IMR-90 (cell line): ENCODE measurements around the gene MARK2. TPM values are rescaled to one million over a fixed set of nuclear protein-coding genes. Genes with fewer than 3 reads are reported as not detected.

ENCODE experiments used
- ATAC-seq: fragments of 200-7000 bp; cut with Tn5 transposase; 2 replicates; pipeline ENCODE4 v1.9.1; 2020; ENCODE audit warnings: low read depth, mild to moderate bottlenecking, moderate library complexity
- BruUV-seq: library from RNA; stranded (reverse); fragments of 400-500 nt; replicated peaks from 2 replicates; lab custom pipeline; 2021; lab: Mats Ljungman, UMichigan
- CTCF ChIA-PET: fragments of 300-600 bp; formaldehyde crosslinking; extraction: SDS; loops from one replicate; lab custom pipeline; 2021; ENCODE audit warnings: antibody characterized with exemption; lab: Yijun Ruan, JAX
- POLR2A ChIA-PET: fragments of 300-600 bp; sonication (Branson Sonifier 250); formaldehyde crosslinking; loops from one replicate; lab custom pipeline; 2022; ENCODE audit warnings: antibody characterized with exemption; ENCODE audit not compliant: unreplicated experiment; lab: Charles Lee
- DNase-seq: peaks from one replicate; pipeline ENCODE4 v3.0.0; 2013
- H2AFZ ChIP-seq: replicated peaks from 2 replicates; pipeline ENCODE3; 2013; ENCODE audit warnings: low read length, mild to moderate bottlenecking; ENCODE audit not compliant: poor library complexity
- H2AK5ac ChIP-seq: 2 replicates; pipeline ENCODE4 v1.6.1; 2013; ENCODE audit warnings: low read depth, low read length, inconsistent platforms
- H2AK9ac ChIP-seq: replicated peaks from 2 replicates; pipeline ENCODE3; 2013; ENCODE audit warnings: mild to moderate bottlenecking, low read depth, low read length, moderate library complexity; ENCODE audit not compliant: poor library complexity
- H2BK120ac ChIP-seq: 2 replicates; pipeline ENCODE4 v1.6.1; 2013; ENCODE audit warnings: low read depth, low read length, inconsistent platforms
- H2BK15ac ChIP-seq: 3 replicates; pipeline ENCODE4 v1.6.1; 2013; ENCODE audit warnings: low read depth, low read length, inconsistent platforms
- H2BK20ac ChIP-seq: 2 replicates; pipeline ENCODE4 v1.6.1; 2013; ENCODE audit warnings: low read depth, mild to moderate bottlenecking, inconsistent platforms, low read length, moderate library complexity
- H2BK5ac ChIP-seq: 2 replicates; pipeline ENCODE4 v1.6.1; 2013; ENCODE audit warnings: mild to moderate bottlenecking, low read depth, low read length, inconsistent platforms; ENCODE audit not compliant: poor library complexity, severe bottlenecking
- H3K14ac ChIP-seq: replicated peaks from 2 replicates; pipeline ENCODE4 v1.6.1; 2013; ENCODE audit warnings: low read depth, low read length, inconsistent platforms
- H3K18ac ChIP-seq: 2 replicates; pipeline ENCODE4 v1.6.1; 2013; ENCODE audit warnings: low read depth, low read length, control low read depth
- H3K23ac ChIP-seq: 2 replicates; pipeline ENCODE4 v1.6.1; 2013; ENCODE audit warnings: low read depth, low read length, inconsistent platforms
- H3K27ac ChIP-seq: 2 replicates; pipeline ENCODE4 v1.5.1; 2013; ENCODE audit warnings: mild to moderate bottlenecking, control low read depth, low read length; ENCODE audit not compliant: insufficient read depth
- H3K27me3 ChIP-seq: 2 replicates; pipeline ENCODE4 v1.6.1; 2013; ENCODE audit warnings: low read length; ENCODE audit not compliant: control insufficient read depth, insufficient read depth
- H3K36me3 ChIP-seq: 2 replicates; pipeline ENCODE4 v1.6.1; 2013; ENCODE audit warnings: low read length, mixed read lengths; ENCODE audit not compliant: control insufficient read depth, insufficient read depth
- H3K4ac ChIP-seq: 2 replicates; pipeline ENCODE4 v1.6.1; 2013; ENCODE audit warnings: low read depth, low read length, inconsistent platforms
- H3K4me1 ChIP-seq: 2 replicates; pipeline ENCODE4 v1.6.1; 2013; ENCODE audit warnings: low read length, mixed read lengths; ENCODE audit not compliant: control insufficient read depth, insufficient read depth
- H3K4me2 ChIP-seq: 2 replicates; pipeline ENCODE4 v1.6.1; 2013; ENCODE audit warnings: low read depth, mild to moderate bottlenecking, control low read depth, low read length, moderate library complexity
- H3K4me3 ChIP-seq: 2 replicates; pipeline ENCODE4 v1.5.1; 2013; ENCODE audit warnings: low read depth, mild to moderate bottlenecking, control low read depth, low read length, moderate library complexity; ENCODE audit not compliant: insufficient read depth
- H3K56ac ChIP-seq: 2 replicates; pipeline ENCODE4 v1.6.1; 2013; ENCODE audit warnings: low read length, inconsistent platforms; ENCODE audit not compliant: insufficient read depth; ENCODE audit errors: extremely low read depth
- H3K79me1 ChIP-seq, 2 experiments: 2 replicates each; pipeline ENCODE4 v1.6.1; 2013; ENCODE audit warnings: low read length in 2 of 2, inconsistent platforms in 1 of 2, low read depth in 1 of 2
- H3K9ac ChIP-seq: 2 replicates; pipeline ENCODE4 v1.6.1; 2013; ENCODE audit warnings: low read depth, low read length, control low read depth
- H3K9me1 ChIP-seq: 2 replicates; pipeline ENCODE4 v1.6.1; 2013; ENCODE audit warnings: low read length, inconsistent platforms; ENCODE audit not compliant: insufficient read depth
- H3K9me3 ChIP-seq: 2 replicates; pipeline ENCODE4 v1.6.1; 2013; ENCODE audit warnings: low read length; ENCODE audit not compliant: control insufficient read depth, insufficient read depth
- H4K20me1 ChIP-seq: 2 replicates; pipeline ENCODE4 v1.6.1; 2013; ENCODE audit warnings: low read length, inconsistent platforms; ENCODE audit not compliant: insufficient read depth
- H4K5ac ChIP-seq: 2 replicates; pipeline ENCODE4 v1.6.1; 2013; ENCODE audit warnings: mild to moderate bottlenecking, low read depth, low read length, control low read depth
- H4K8ac ChIP-seq, 2 experiments: 2 replicates each; pipeline ENCODE4 v1.6.1; 2013; ENCODE audit warnings: low read depth in 2 of 2, low read length in 2 of 2, control low read depth in 1 of 2, inconsistent platforms in 1 of 2
- H4K91ac ChIP-seq: 2 replicates; pipeline ENCODE4 v1.6.1; 2013; ENCODE audit warnings: low read depth, low read length, inconsistent platforms; ENCODE audit not compliant: insufficient read depth
- BHLHE40 ChIP-seq: fragments of 150-350 bp; IDR thresholded peaks from 2 replicates; pipeline ENCODE4 v1.6.1; 2016; ENCODE audit warnings: mild to moderate bottlenecking, low read depth, low read length
- CEBPB ChIP-seq: IDR thresholded peaks from 2 replicates; pipeline ENCODE4 v1.6.1; 2012; ENCODE audit warnings: low read depth, low read length, improper control_type of control experiment
- CHD1 ChIP-seq: IDR thresholded peaks from 2 replicates; pipeline ENCODE4 v1.6.1; 2012; ENCODE audit warnings: low read depth, low read length, improper control_type of control experiment
- CTCF ChIP-seq: conservative IDR thresholded peaks from 2 replicates; pipeline ENCODE4 v1.5.1; 2012; ENCODE audit warnings: mild to moderate bottlenecking, low read depth, low read length, improper control_type of control experiment
- ELK1 ChIP-seq: fragments of 150-350 bp; IDR thresholded peaks from 2 replicates; pipeline ENCODE4 v1.6.1; 2016; ENCODE audit warnings: low read depth, mild to moderate bottlenecking, low read length, moderate library complexity, borderline replicate concordance
- FOS ChIP-seq: fragments of 150-350 bp; IDR thresholded peaks from 2 replicates; pipeline ENCODE4 v1.6.1; 2016; ENCODE audit warnings: low read depth, low read length
- MAFK ChIP-seq: IDR thresholded peaks from 2 replicates; pipeline ENCODE4 v1.6.1; 2012; ENCODE audit warnings: low read depth, low read length, improper control_type of control experiment
- MAZ ChIP-seq: IDR thresholded peaks from 2 replicates; pipeline ENCODE4 v1.6.1; 2012; ENCODE audit warnings: low read depth, mild to moderate bottlenecking, low read length, improper control_type of control experiment, moderate library complexity, borderline replicate concordance
- MXI1 ChIP-seq: IDR thresholded peaks from 2 replicates; pipeline ENCODE4 v1.6.1; 2012; ENCODE audit warnings: low read depth, mild to moderate bottlenecking, low read length, moderate library complexity, borderline replicate concordance
- NFE2L2 ChIP-seq: fragments of 150-350 bp; IDR thresholded peaks from 2 replicates; pipeline ENCODE4 v1.6.1; 2016; ENCODE audit warnings: low read depth, mild to moderate bottlenecking, low read length
- POLR2A ChIP-seq: IDR thresholded peaks from 2 replicates; pipeline ENCODE4 v1.6.1; 2012; ENCODE audit warnings: mild to moderate bottlenecking, low read depth, low read length
- RAD21 ChIP-seq: IDR thresholded peaks from 2 replicates; pipeline ENCODE4 v1.6.1; 2012; ENCODE audit warnings: low read length, improper control_type of control experiment
- RCOR1 ChIP-seq: IDR thresholded peaks from 2 replicates; pipeline ENCODE4 v1.6.1; 2012; ENCODE audit warnings: mild to moderate bottlenecking, low read length, improper control_type of control experiment; ENCODE audit not compliant: insufficient replicate concordance
- RFX5 ChIP-seq: IDR thresholded peaks from 2 replicates; pipeline ENCODE4 v1.8.0; 2012; ENCODE audit warnings: low read depth, mild to moderate bottlenecking, low read length, moderate library complexity
- SMC3 ChIP-seq: fragments of 150-350 bp; IDR thresholded peaks from 2 replicates; pipeline ENCODE4 v1.6.1; 2016; ENCODE audit warnings: low read depth, mild to moderate bottlenecking, antibody characterized with exemption, low read length, moderate library complexity
- USF2 ChIP-seq: fragments of 150-350 bp; IDR thresholded peaks from 2 replicates; pipeline ENCODE4 v1.6.1; 2017; ENCODE audit warnings: mild to moderate bottlenecking, antibody characterized with exemption, low read length, low read depth
- WGBS, 2 experiments: methylation state at CpG; one replicate each; pipeline versions ENCODE4 v1.1.5 to v1.1.7; 2013; ENCODE audit warnings: missing lambda C conversion rate in 2 of 2; ENCODE audit not compliant: insufficient read length in 1 of 2; ENCODE audit errors: extremely low coverage in 2 of 2; 5-methylcytosine and 5-hydroxymethylcytosine counted together
- dilution Hi-C: fragments of 300-500 bp; cut with HindIII; formaldehyde crosslinking; loops from one replicate; pipeline ENCODE4 v1.14.3; 2018; ENCODE audit warnings: low sequenced_read_pairs; ENCODE audit not compliant: unreplicated experiment
- in situ Hi-C: fragments of 300-500 bp; cut with MboI; formaldehyde crosslinking; loops from 3 replicates; pipeline ENCODE4 v1.14.3; 2019; ENCODE audit warnings: low sequenced_read_pairs, inconsistent platforms, mixed read lengths
- intact Hi-C: fragments of 100-400 bp; cut with micrococcal nuclease; formaldehyde crosslinking; loops from 2 replicates; pipeline ENCODE4 v1.10.0; 2022
- polyA plus RNA-seq, 3 experiments: library from polyadenylated mRNA; depleted of rRNA; stranded (reverse); fragments of >200 nt; gene quantifications; 2 replicates each; pipeline ENCODE4 v1.2.3, GENCODE V29; 2012; ENCODE audit warnings: low replicate concordance in 1 of 3
- total RNA-seq: library from RNA; depleted of rRNA; stranded (reverse); fragments of >200 nt; gene quantifications from 2 replicates; pipeline ENCODE4 v1.2.3, GENCODE V29; 2012

MARK2 gene
- total and polyA plus RNA-seq, 2 of the 4 experiments (the other 2 are of a cell fraction), result 6.6 to 17.3 TPM

GRCh38 chr11:63887386-63887999 is 48.6 kb downstream of the MARK2 start:
- Histone ChIP-seq H3K23ac (peak overlapping the region; percentile 26; the same call in 1 of the 2 replicates), H2BK15ac (no peak overlapping the region), H3K14ac (0 out of 2 replicates have a peak overlapping the region, but pooled peaks have one; percentile 7), H2AFZ (peak overlapping the region; percentile 17), H3K56ac (no peak overlapping the region), H3K36me3 (peaks cover 5% of the 10 kb centered on the region; the same call in 1 of the 2 replicates), H2AK9ac (no peak overlapping the region), H2BK5ac (no peak overlapping the region), H3K9me1 (peaks cover 37% of the 10 kb centered on the region), H4K91ac (no peak overlapping the region), H3K4me2 (no peak overlapping the region), H3K9ac (no peak overlapping the region), H3K27me3 (no peaks in the 10 kb centered on the region), H4K8ac (no peak overlapping the region), H3K9me3 (no peaks in the 10 kb centered on the region), H2BK20ac (no peak overlapping the region), H2BK120ac (no peak overlapping the region), H3K18ac (no peak overlapping the region), H3K4me1 (peaks cover 11% of the 10 kb centered on the region), H2AK5ac (no peak overlapping the region), H3K4me3 (no peak overlapping the region), H4K20me1 (peaks cover 88% of the 10 kb centered on the region), H4K5ac (no peak overlapping the region), H3K79me1 (peaks cover 53 to 89% of the 10 kb centered on the region in 2 experiments), H3K4ac (no peak overlapping the region), H3K27ac (no peak overlapping the region)
- TF ChIP-seq RAD21 (no peak), RCOR1 (no peak), FOS (no peak), NFE2L2 (no peak), MXI1 (no peak), ELK1 (no peak), RFX5 (no peak), SMC3 (no peak), BHLHE40 (no peak), CHD1 (no peak), CEBPB (no peak), USF2 (no peak), MAFK (no peak), MAZ (no peak), CTCF (no peak), POLR2A (no peak)
- BruUV-seq, result no TSS peak
- 7% methylated on average over 2 of the region's 6 CpGs; no CpG with 5 or more reads in 1 of the 2 experiments for WGBS, 2 experiments
- dilution Hi-C loops, result no loop called here
- POLR2A ChIA-PET, result no interaction called here
- ATAC-seq (no peak), DNase-seq (no peak)
- CTCF ChIA-PET, result no interaction called here
- intact Hi-C loops, result no loop called here
- in situ Hi-C loops, result no loop called here
